Suprapubic skin (tissue), 4 donors: ENCODE data around the gene APOE.

Experiments used
- EP300 ChIP-seq: sonication (generic); formaldehyde crosslinking; IDR thresholded peaks from one replicate; pipeline ENCODE4 v1.6.1; 2017; ENCODE audit warnings: antibody characterized with exemption
- POLR2A ChIP-seq, 2 donors: fragments of 450-650 bp; IDR thresholded peaks; one replicate each; pipeline ENCODE4 v1.6.1; 2017; ENCODE audit warnings: antibody characterized with exemption in 2 of 2, mild to moderate bottlenecking in 2 of 2, moderate library complexity in 2 of 2
- POLR2AphosphoS5 ChIP-seq, 3 donors: sonication (generic); formaldehyde crosslinking; IDR thresholded peaks; one replicate each; pipeline ENCODE4 v1.6.1; 2017; ENCODE audit warnings: antibody characterized with exemption in 3 of 3
- TF ChIP-seq, protein P1 (sequence below), 2 donors: fragments of 200-600 bp in 1 of 2; fragments of 450-650 bp in 1 of 2; sonication (generic) in 1 of 2; IDR thresholded peaks; one replicate each; pipeline ENCODE4 v1.5.1; 2016 to 2019; ENCODE audit warnings: antibody characterized with exemption in 2 of 2, mild to moderate bottlenecking in 1 of 2, moderate library complexity in 1 of 2

DNA sequence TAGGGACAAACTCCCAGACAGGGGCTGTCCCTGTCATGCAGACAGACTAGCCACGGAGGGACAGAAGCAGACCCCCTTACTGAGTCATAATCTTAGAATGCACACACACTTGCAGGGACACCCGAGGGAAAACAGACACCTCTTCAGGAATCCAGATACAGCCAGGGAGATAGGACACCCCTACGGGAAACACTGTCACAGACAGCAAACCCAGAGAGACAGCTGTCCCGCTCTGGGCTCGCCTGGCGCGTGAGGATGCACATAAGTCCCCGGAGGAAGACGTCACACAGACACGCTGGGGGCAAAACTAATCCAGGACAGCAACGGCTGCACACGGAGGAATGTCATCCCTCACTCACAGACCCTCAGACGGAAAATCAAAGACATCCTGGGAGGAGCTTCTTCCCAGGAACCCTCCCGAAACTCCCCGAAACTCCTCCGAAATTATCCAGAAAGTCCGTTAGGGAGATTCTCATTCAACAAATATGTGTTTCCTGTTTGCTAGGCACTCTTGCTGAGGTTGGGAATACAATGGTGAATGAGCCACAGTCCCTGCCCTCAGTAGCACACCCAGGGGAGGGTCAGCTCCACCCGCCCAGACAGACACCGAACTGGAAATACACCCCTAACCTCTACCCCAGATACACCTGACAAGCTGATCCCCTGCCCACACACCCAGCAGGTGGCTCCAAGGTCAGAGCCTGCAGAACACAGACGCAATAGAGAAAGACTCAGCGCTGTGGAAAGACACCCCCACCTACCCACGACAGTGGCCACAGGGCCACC, 29.7 kb upstream of the APOE start:
- TF ChIP-seq, protein P1, sequence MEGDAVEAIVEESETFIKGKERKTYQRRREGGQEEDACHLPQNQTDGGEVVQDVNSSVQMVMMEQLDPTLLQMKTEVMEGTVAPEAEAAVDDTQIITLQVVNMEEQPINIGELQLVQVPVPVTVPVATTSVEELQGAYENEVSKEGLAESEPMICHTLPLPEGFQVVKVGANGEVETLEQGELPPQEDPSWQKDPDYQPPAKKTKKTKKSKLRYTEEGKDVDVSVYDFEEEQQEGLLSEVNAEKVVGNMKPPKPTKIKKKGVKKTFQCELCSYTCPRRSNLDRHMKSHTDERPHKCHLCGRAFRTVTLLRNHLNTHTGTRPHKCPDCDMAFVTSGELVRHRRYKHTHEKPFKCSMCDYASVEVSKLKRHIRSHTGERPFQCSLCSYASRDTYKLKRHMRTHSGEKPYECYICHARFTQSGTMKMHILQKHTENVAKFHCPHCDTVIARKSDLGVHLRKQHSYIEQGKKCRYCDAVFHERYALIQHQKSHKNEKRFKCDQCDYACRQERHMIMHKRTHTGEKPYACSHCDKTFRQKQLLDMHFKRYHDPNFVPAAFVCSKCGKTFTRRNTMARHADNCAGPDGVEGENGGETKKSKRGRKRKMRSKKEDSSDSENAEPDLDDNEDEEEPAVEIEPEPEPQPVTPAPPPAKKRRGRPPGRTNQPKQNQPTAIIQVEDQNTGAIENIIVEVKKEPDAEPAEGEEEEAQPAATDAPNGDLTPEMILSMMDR (IDR thresholded peaks at IDR 0.05), result no peak
- TF ChIP-seq POLR2AphosphoS5 (IDR thresholded peaks at IDR 0.05) (no peak), POLR2A (IDR thresholded peaks at IDR 0.05) (no peak), EP300 (no peak)
